GM21786 (cell line): Measurements from ENCODE around the gene KNSTRN.
A peak's percentile ranks its signal among the peaks of the same experiment; 100 is the strongest.

ENCODE experiments used
- ATAC-seq: cut with Tn5 transposase; IDR thresholded peaks from one replicate; pipeline ENCODE4 v1.9.1; 2021; ENCODE audit not compliant: unreplicated experiment

KNSTRN gene, protein sequence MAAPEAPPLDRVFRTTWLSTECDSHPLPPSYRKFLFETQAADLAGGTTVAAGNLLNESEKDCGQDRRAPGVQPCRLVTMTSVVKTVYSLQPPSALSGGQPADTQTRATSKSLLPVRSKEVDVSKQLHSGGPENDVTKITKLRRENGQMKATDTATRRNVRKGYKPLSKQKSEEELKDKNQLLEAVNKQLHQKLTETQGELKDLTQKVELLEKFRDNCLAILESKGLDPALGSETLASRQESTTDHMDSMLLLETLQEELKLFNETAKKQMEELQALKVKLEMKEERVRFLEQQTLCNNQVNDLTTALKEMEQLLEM

DNA sequence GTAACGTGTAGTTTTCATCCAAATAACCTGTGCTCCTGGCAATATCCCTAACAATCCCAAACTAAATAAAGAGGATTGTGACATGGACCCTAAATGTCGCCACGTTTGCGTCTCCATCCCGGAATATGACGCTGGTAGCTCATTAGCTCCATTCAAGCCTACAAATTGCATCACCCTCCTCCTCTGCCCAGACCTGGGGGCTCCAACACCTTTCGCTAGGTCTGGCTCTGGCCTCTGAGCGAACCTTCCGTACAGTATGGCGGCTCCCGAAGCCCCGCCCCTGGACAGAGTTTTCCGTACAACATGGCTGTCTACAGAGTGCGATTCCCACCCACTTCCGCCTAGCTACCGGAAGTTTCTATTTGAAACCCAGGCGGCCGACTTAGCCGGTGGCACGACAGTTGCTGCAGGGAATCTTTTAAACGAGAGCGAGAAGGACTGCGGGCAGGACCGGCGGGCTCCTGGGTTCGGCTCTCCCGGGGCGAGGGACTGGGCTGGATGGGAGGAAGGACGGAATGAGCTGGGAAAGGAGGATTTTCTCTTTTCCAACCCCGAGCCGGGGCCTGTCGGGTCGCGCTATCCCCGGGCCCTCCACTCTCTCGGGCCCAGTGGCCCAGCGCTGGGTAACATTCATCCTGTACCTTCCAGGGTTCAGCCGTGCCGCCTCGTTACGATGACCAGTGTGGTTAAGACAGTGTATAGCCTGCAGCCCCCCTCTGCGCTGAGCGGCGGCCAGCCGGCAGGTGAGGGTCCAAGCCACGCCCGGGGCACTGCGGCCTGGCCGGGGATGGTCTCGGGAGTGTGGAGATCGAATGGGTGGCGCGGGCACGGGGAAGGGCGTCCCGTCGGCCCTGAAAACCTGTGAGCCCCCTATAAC lies at the start of gene KNSTRN:
TSS of gene KNSTRN (plus strand) at position 142 of the 877 bp plus-strand sequence. CDS start at position 257, 115 bp downstream.
- ATAC-seq, result peak; percentile 96

DNA sequence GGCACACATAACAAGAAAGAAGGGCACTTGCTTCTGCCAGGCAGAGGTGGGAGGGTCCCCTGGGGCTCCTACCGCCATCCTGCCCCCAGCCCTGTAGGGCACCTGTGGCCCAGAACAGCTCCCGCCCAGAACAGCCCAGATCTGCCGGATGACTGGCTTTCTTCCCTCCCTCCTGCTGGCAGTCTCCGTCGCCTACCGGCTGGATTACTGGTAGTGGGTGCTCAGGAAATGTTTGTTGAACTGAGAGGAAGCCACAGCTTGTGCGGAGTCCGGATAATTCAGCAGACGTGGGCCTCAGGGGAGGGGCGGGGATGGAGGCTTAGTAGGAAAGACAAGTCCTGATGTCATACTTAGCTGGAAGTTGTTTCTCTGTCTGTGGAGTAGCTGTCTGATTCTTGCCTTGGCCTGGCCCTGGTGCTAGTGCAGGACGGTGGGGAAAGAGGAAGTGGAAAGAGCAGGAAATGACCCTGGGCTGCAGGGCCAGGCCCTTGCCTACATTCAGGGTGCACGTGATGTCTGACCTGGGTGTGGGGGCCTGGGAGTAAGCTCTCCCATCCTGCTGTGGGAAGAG lies 48.5 kb upstream of the KNSTRN start:
- ATAC-seq, result no peak

DNA sequence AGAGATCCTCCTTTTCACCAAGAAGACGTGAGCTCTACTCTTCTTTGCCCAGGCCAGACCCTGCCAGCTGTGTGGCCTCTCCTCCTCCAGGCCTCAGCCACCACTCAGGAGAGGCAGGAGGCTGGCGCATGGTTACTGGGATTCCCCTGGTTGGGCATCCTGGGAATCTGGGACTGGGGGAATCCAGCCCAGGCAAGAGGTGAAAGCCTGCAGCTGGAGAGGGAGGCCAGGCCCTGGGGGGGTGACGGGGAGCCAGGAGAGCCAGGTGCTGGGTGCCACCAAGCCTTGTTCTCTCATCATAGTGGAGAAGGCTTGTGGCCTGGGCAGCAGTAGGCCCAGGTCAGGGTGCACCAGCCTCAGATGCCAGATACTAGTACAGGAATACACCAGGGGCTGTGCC lies 48.0 kb upstream of the KNSTRN start:
- ATAC-seq, result no peak

DNA sequence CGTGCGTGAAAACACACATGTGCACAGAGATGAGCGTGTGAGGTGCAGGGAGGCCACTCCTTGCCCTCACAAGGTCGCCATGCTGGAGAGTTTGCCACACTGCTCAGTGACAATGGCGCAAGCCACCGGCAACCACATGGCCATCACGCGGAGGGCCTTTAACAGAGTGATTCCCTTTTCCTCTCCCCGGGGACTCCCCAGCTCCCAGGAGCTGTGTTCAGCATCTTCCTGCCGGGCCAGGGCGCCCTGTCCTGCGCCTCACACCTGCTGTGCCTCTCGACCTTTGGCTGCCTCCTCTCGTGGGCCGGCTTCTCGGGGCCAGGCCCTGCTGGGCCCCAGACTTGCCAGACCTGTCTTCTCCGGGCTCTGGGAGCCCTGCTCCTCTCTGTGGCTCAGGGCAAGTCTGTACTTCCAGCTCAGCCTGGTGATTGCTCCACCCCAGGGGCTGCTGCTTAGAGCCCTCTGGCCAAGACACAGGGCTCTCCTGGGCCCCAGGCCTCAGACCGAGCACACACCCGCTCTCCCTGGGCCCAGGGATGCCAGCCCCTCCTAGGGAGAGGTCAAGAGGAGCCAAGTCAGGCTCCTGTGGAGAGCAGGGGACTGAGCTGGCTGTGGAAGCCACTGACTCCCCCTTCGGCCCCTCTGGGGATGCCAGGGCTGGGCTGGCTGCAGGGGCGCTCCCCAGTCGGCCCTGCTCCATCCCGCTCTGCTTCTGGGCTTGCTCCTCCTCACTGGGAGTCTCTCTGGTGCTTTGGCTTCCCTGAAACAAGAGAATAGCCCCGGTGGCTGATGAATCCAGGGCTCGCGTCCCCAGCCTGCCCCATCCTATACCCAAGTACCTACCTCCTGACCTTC lies 47.4 kb upstream of the KNSTRN start:
- ATAC-seq, result no peak

DNA sequence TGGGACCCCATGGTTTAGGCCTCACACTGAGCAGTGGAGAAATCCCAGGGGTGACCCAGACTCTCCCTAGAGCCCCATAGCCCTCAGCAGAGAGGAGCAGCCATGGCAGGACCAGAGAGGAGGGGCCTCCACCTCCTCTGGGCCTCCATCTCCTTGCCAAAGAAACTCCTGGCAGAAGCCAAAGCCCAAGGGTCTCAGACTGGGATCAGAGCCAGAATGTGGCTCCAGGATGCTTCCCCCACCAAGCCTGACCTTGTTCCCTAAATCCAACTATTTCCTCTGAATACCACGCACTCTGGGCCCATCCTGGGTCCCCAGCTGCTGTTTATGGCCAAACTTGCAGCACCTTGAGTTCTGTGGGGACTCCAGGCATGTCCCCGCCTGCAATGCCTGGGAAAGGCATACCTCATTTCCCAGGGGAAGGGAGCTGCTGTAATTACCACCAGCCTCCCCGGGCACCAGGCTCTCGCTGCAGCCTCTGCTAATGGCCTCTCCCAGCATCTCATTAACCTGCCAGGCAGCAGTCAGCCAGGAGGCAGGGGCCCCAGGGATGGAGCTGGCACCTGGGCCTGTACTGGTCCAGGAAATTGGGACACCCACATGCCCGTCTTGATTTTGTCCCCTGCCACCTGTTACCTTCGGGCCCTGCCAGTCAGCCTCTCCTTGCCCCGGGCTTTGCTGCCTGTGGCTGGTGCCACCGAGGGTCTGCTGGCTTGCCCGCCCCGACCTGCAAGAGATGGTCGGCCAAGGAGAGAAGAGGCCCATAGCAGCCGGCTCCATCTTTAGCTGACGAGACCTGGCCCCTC lies 46.4 kb upstream of the KNSTRN start:
- no peak for ATAC-seq

DNA sequence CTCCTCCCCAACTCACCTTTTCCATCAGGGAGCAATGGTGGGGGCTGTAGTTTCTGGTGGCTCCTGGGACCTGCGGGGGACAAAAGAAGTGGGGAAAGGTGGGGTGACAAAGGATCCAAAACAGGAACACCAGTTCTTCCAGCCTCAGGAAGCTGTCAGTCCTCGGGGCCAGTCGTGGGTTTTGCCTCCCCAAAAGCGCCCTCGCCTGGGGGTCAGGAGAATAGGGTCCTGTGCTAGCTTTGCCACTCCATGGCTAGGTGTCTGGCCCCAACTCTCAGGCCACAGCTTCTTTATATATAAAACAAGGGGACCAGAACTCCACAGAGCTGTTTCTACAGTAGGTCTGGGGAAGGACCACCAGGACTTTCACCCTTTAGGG lies 45.8 kb upstream of the KNSTRN start:
- no peak for ATAC-seq

DNA sequence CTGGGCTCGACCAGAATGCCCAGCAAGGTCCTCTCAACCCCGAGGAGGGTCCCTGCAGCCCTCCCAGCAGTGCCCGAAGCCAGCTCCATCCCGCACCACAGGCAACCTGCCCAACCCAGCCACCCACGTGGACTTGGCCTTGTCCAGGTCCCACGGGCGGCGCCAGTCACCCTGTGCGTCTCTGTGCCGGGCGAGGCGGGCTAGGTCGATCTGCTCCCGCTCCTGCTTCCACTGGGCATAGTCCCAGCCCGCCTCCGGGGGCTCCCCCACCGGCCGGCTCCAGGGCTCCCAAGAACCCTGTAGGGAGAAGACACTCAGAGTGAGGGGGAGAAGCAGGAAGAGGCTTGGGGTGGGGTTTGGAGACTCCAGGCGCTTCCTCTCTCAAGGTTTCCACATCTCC lies 44.9 kb upstream of the KNSTRN start:
- no peak for ATAC-seq

DNA sequence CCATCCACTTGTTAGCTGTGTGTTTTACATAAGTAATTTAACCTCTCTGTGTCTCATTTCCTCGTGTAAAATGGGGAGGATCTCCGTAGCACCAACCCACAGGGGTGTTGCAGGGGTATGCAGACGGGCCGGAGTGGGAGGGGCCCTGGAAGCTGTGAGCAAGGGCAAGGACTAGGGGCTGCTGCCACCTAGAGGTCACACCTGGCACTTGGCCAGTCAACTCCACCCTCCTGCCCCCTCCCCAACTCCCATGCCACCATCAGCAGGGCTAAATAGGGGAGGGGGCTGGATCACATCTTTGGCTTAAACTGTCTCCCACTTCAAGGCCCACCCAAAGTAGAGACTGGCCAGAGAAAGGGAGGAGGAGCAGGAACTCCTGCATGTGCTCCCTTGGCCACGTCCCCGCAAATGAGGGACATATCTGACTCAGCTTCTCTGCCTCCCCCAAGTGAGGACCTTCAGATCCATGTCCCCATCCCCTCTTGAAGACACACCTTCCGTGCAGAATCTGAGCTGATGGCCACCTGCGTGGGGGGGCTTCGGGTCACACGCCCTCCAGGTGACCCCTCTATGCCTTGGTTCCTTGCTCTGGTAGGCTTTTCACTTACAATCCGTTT lies 44.4 kb upstream of the KNSTRN start:
- ATAC-seq, result no peak

DNA sequence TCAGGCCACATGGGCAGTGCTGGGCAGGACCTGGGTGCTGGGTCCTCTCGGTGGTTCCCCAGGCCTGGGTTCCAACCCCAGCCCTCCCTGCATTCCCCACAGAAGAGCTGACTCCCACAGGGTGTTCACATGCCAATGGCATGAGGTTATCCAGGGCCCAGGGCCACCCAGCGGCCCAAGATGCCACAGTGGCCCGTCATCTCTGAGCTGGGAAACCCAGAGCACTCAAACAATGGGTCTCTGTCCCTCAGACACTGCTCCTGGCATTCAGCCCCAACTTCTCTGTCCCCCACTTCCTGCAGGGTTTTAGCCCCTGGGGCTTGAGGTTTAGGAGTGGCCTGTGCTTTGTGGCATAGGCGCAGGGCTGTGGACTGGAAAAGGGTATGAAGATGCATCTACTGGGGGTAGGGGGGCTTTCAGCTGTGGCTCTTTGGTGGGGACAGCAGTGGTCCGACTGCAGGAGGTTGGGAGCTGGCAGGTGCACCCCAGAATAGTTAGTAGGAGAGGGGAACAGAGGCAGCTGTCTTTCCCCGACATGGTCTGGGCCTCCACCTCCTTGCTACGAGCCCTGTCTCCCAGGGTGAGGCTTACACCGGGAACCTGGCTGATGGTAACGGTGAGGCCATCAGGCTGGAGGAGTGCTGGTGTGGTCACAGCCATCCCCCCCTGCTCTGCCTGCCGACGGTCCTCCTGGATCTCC lies 43.5 kb upstream of the KNSTRN start:
- no peak for ATAC-seq

DNA sequence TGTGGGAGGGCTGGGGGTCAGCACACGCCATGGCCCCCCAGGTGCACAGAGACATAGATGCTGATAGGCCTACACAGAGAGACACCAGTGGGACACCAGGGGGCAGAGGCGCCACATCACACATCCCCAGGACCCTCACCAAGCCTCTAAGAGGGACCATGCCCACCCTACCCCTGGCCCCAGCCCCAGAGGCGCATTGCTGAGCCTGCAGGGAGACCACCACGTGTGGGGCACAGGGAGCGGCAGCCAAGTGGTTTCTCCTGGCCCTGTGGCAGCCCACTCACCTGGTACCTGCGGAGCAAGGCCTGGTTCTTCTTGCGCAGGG lies 42.9 kb upstream of the KNSTRN start:
- ATAC-seq, result no peak

DNA sequence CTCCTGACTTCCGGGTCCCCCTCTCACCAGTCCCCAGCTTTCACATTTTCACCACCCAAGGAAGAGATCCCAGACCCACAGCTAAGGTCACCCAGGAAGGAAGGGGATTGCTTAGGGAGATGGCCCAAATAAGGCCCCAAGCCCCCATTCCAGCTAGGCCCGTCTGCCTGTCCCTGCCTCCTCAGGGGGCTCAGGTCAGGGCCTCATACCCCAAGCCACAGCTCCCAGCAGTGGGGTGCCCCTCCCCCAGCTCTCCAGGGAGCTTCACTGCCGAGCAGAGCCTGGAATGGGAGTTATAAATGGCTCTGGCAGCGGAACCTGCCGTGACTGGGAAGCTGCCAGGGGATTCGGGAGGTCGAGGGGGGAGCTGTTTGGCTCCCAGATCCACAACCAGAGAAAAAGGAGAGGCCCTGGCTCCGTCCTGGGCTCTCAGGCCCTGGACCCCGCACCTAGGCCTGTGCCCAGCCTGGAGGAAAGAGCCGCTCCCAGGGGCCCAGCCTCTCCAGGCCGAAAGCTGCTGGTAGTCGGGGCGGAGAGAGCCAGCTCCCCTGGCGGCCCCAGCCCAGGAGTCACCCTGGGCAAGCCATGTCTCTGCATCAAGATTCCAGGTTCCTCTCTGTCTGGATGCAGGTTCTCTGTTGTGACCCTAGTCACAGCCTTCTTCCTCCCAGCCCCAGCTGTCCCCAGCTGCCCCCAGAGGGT lies 42.3 kb upstream of the KNSTRN start:
- no peak for ATAC-seq

DNA sequence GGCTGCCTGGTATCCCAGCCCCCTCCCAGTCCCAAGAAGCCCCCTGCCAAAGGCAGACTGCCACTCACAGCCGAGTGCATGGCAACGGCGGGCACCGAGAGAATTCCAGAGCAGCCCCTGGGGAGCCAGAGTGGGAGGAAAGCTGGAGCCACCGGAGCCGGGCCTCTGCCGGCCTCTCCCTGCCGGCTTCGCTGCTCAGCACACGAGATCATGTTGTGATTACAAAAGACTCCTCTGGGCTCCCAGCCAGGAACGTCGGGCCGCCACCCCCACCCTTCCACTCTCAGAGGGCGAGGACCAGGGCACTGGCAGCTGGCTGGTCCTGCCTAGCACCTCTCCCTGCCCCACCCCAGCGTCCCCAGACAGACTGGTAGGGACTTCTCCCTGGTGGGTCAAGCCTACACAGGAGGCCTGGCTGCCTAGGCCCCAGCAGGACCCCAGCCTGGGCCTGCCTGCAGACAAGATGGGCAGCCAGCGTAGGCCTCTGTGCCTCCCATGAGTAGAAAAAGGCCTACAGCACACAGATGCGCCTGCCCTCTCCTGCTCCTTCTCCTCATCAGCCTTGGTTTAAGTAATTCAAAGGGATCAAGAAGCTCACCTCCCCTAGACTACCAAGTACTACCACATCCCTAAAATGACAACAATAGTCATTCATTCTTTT lies 41.7 kb upstream of the KNSTRN start, which contains the start of gene CCDC9B:
TSS of gene CCDC9B (minus strand) at position 200 of the 661 bp plus-strand sequence. CDS start at position 80, 120 bp downstream.
- ATAC-seq, result no peak

DNA sequence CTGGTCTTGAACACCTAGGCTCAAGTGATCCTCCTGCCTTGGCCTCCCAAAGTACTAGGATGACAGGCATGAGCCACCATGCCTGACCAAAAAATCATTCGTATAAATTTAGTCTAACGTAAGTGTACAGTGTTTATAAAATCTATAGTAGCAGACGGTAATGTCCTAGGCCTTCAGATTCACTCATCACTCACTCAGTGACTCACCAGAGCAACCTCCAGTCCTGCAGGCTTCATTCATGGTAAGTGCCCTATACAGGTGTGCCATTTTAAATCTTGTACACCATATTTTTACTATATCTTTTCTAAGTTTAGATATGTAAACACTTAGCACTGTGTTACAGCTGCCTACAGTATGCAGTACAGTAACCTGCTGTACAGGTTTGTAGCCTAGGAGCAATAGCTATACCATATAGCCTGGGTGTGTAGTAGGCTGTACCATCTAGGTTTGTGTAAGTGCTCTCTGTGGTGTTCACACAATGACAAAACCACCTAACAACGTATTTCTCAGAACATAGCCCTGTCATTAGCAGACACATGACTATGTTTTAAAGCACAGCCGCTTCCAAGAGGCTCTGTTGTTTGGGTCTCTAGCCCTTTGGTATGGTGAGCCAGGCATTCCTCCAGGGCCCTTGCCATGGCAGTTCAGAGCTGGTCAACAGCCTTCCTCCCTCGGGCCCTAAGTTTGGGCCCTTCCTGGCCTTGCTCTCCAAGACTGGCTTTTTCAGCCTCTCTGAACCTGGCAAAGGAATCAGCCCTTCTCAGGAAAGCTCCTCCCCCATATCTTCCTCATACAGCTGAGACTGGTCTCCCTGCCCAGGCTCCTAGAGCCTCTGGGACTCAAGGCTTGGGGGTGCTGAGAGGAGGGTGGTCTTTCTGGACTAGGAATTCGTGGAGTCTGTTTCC lies 39.9 kb upstream of the KNSTRN start:
- ATAC-seq, result no peak

DNA sequence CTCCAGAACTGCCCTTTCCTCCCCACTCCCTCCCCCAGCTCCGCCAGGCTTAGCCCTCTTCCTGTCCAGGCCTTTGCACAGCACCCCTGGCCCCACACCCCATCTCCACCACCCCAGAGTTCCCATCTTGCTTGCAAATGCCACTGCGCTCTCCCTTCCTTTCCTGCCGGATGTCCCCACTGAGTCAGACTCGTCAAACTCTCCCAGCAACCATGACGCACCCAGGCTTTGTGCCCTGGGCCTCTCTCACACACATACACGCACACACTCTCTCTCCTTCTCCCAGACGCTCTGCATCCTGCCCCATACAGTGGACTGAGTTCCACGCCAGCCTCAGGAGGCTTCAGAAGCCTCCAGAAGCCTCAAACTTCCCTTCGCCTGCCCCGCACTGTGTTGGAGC lies 39.0 kb upstream of the KNSTRN start:
- no peak for ATAC-seq

DNA sequence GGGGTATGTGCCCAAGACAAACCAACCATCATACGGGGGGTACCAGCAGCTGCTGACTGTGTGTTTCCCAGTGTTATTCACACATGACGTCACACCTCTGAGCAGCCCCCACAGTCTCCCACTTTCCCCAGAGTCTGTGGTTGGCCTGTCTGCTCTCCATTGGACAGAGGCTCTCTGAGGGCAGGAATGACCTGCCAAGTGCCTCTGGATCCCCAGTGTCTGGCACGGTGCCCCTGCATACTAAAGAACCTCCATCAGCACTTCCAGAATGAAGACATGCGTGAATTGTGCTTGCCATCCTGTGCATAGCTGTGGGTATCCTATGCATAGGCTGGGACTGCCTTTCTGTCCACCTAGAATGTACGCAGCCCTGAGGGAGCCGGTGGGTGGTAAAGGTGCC lies 38.3 kb upstream of the KNSTRN start:
- no peak for ATAC-seq

DNA sequence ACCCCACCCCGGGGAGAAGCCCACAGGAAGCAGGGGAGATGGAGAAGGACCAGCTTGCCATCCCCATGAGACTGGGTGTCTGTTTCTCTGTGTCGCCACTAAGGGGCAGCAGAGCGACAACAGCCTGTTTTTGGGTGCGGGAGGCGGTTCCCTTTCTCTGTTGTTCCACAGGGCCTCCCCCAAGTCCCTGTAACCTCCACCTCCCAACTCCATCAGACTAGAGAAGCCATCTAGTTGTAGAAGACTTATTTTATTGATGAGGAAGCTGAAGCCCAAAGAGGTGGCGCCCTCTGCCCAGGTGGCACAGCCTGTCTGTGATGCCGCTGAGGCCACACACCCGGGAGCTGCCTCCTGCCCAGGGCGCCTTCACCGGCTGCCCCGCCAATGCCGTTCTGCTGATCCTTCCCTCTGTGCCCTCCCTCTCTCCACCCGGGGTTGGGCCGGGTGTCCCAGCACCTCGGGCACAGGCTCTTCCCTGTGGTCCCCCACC lies 37.8 kb upstream of the KNSTRN start:
- ATAC-seq, result no peak
